Panc1 (cell line): ENCODE data around the gene RETREG1. TPM values are rescaled to one million over a fixed set of nuclear protein-coding genes. Genes with fewer than 3 reads are reported as not detected.

Source experiments
- ATAC-seq: fragments of 200-7000 bp; cut with Tn5 transposase; 2 replicates; pipeline ENCODE4 v1.9.1; 2020; ENCODE audit warnings: mild to moderate bottlenecking, moderate library complexity
- BruUV-seq: library from RNA; stranded (reverse); fragments of 400-500 nt; replicated peaks from 2 replicates; lab custom pipeline; 2021; lab: Mats Ljungman, UMichigan
- CTCF ChIA-PET: fragments of 300-600 bp; sonication (Branson Sonifier 250); formaldehyde crosslinking; loops from one replicate; lab custom pipeline; 2022; ENCODE audit warnings: antibody characterized with exemption; lab: Charles Lee
- POLR2A ChIA-PET: fragments of 300-600 bp; sonication (Branson Sonifier 250); formaldehyde crosslinking; loops from one replicate; lab custom pipeline; 2022; ENCODE audit warnings: antibody characterized with exemption; lab: Charles Lee
- DNase-seq: peaks from one replicate; pipeline ENCODE4 v3.0.0-alpha.2; 2010; ENCODE audit warnings: low read depth, low spot score
- H3K27ac ChIP-seq: 2 replicates; pipeline ENCODE4 v1.5.1; 2011; ENCODE audit warnings: mild to moderate bottlenecking, low read length, inconsistent platforms
- H3K27me3 ChIP-seq: fragments of 200-500 bp; sonication (Bioruptor generic); 2 replicates; pipeline ENCODE4 v1.6.0; 2014; ENCODE audit warnings: low read length, inconsistent platforms; ENCODE audit not compliant: control insufficient read depth, insufficient read depth
- H3K36me3 ChIP-seq: fragments of 200-500 bp; sonication (Bioruptor generic); 2 replicates; pipeline ENCODE4 v1.5.1; 2014; ENCODE audit warnings: inconsistent platforms, mild to moderate bottlenecking, low read length, moderate library complexity; ENCODE audit not compliant: control insufficient read depth, insufficient read depth
- H3K4me1 ChIP-seq: 2 replicates; pipeline ENCODE4 v1.5.1; 2011; ENCODE audit warnings: inconsistent platforms, mild to moderate bottlenecking, low read length, moderate library complexity; ENCODE audit not compliant: control insufficient read depth, insufficient read depth
- H3K4me3 ChIP-seq, 2 experiments: 2 replicates each; pipeline ENCODE4 v1.5.1; 2011 to 2012; ENCODE audit warnings: low read depth in 2 of 2, low read length in 2 of 2, mild to moderate bottlenecking in 2 of 2, inconsistent platforms in 1 of 2, moderate library complexity in 1 of 2
- H3K9me3 ChIP-seq: fragments of 200-500 bp; sonication (Bioruptor generic); 2 replicates; pipeline ENCODE4 v1.5.1; 2014; ENCODE audit warnings: low read depth, mild to moderate bottlenecking, inconsistent platforms, low read length, moderate library complexity; ENCODE audit not compliant: control insufficient read depth, insufficient read depth
- POLR2AphosphoS5 ChIP-seq: IDR thresholded peaks from 2 replicates; pipeline ENCODE4 v1.6.1; 2012; ENCODE audit warnings: mild to moderate bottlenecking, low read depth, low read length, moderate library complexity
- SIN3A ChIP-seq: IDR thresholded peaks from 2 replicates; pipeline ENCODE4 v1.6.1; 2012; ENCODE audit warnings: low read depth, mild to moderate bottlenecking, low read length, moderate library complexity, borderline replicate concordance; ENCODE audit not compliant: insufficient read depth
- TCF7L2 ChIP-seq: IDR thresholded peaks from 2 replicates; pipeline ENCODE4 v1.6.1; 2011; ENCODE audit warnings: mild to moderate bottlenecking, low read depth, low read length, inconsistent platforms
- in situ Hi-C: cut with HindIII; loops from 2 replicates; pipeline ENCODE4 v1.10.0; 2016; ENCODE audit warnings: low sequenced_read_pairs, low pct_unique_long_range_greater_than_20kb
- intact Hi-C: fragments of 100-400 bp; cut with micrococcal nuclease; formaldehyde crosslinking; loops from one replicate; pipeline ENCODE4 v1.10.0; 2022; ENCODE audit not compliant: unreplicated experiment
- total RNA-seq: library from RNA; stranded (reverse); gene quantifications from one replicate; pipeline ENCODE4 v1.2.1, GENCODE V29; 2021; ENCODE audit not compliant: unreplicated experiment
- TF ChIP-seq, protein P1 (sequence below): fragments of 450-650 bp; IDR thresholded peaks from 2 replicates; pipeline ENCODE4 v1.5.1; 2017; ENCODE audit warnings: mild to moderate bottlenecking
- TF ChIP-seq, protein P2 (sequence below), 2 experiments: IDR thresholded peaks; 2 replicates each; pipeline ENCODE4 v1.6.1; 2011 to 2012; ENCODE audit warnings: low read depth in 2 of 2, control low read depth in 1 of 2, low read length in 1 of 2, mild to moderate bottlenecking in 1 of 2, moderate library complexity in 1 of 2; ENCODE audit not compliant: insufficient read depth in 1 of 2

The RETREG1 gene
- total RNA-seq, 1 experiment from 2014 or later, result 0.74 TPM

DNA sequence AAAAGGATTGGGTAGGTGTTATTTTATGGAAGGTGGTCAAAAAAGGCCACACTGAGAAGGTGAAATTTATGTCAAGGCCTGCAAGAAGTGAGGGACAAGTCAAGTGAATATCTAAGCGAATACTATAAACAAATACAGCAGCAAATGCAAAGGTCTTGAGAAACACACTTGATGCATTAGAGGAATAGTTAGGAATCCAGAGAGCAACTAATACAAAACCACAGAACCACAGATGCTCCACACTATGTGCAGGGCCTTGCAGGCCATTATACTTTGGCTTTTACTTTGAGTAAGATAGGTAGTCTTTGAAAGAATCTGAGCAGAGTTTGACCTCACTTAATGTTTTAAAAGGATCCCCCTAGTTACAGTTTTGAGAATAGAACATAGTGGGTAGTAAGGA is 155.8 kb downstream of the RETREG1 start:
- TF ChIP-seq TCF7L2 (no peak), POLR2AphosphoS5 (no peak), SIN3A (no peak)
- TF ChIP-seq, protein P1, sequence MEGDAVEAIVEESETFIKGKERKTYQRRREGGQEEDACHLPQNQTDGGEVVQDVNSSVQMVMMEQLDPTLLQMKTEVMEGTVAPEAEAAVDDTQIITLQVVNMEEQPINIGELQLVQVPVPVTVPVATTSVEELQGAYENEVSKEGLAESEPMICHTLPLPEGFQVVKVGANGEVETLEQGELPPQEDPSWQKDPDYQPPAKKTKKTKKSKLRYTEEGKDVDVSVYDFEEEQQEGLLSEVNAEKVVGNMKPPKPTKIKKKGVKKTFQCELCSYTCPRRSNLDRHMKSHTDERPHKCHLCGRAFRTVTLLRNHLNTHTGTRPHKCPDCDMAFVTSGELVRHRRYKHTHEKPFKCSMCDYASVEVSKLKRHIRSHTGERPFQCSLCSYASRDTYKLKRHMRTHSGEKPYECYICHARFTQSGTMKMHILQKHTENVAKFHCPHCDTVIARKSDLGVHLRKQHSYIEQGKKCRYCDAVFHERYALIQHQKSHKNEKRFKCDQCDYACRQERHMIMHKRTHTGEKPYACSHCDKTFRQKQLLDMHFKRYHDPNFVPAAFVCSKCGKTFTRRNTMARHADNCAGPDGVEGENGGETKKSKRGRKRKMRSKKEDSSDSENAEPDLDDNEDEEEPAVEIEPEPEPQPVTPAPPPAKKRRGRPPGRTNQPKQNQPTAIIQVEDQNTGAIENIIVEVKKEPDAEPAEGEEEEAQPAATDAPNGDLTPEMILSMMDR, result no peak
- TF ChIP-seq, protein P2, sequence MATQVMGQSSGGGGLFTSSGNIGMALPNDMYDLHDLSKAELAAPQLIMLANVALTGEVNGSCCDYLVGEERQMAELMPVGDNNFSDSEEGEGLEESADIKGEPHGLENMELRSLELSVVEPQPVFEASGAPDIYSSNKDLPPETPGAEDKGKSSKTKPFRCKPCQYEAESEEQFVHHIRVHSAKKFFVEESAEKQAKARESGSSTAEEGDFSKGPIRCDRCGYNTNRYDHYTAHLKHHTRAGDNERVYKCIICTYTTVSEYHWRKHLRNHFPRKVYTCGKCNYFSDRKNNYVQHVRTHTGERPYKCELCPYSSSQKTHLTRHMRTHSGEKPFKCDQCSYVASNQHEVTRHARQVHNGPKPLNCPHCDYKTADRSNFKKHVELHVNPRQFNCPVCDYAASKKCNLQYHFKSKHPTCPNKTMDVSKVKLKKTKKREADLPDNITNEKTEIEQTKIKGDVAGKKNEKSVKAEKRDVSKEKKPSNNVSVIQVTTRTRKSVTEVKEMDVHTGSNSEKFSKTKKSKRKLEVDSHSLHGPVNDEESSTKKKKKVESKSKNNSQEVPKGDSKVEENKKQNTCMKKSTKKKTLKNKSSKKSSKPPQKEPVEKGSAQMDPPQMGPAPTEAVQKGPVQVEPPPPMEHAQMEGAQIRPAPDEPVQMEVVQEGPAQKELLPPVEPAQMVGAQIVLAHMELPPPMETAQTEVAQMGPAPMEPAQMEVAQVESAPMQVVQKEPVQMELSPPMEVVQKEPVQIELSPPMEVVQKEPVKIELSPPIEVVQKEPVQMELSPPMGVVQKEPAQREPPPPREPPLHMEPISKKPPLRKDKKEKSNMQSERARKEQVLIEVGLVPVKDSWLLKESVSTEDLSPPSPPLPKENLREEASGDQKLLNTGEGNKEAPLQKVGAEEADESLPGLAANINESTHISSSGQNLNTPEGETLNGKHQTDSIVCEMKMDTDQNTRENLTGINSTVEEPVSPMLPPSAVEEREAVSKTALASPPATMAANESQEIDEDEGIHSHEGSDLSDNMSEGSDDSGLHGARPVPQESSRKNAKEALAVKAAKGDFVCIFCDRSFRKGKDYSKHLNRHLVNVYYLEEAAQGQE (IDR thresholded peaks at IDR 0.05; ENCODE audit: insufficient read depth in 1 of 2, low read depth in 2 of 2, low read length in 1 of 2), result no peak
- Histone ChIP-seq H3K36me3 (peaks cover 45% of the 10 kb centered on the region), H3K4me1 (peaks cover 14% of the 10 kb centered on the region; the same call in 1 of the 2 replicates), H3K27ac (no peak overlapping the region), H3K9me3 (no peaks in the 10 kb centered on the region), H3K4me3 (no peak overlapping the region), H3K27me3 (no peaks in the 10 kb centered on the region)
- intact Hi-C loops (no loop called here), in situ Hi-C loops (no loop called here)
- ChIA-PET POLR2A (no interaction called here), CTCF (no interaction called here)
- BruUV-seq, result no TSS peak
- DNase-seq (no peak), ATAC-seq (no peak)

DNA sequence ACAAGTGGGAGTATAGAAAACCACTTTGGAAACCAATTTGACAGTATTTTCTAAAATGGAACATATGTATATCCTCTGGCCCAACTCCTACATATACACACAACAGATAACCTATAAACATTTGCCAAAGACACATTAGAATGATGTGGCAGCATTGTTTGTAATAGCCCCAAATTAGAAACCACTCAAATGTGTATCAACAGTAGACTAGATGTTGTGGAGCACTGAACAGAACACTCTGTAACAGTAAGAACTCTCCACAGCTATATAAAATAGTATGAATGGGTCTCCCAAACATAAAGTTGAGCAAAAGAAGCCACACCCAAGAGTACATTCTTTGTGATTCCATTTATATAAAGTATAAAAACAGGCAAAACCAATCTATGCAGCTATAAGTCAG is 157.3 kb downstream of the RETREG1 start:
- intact Hi-C loops, result no loop called here
- CTCF ChIA-PET, result no interaction called here
- peaks cover 14% of the 10 kb centered on the region; the same call in 1 of the 2 replicates for H3K4me1 ChIP-seq
- no peaks in the 10 kb centered on the region for H3K9me3 ChIP-seq
- DNase-seq (no peak), ATAC-seq (no peak)
- POLR2A ChIA-PET, result interaction anchor here (0.6 kb wide), 1 partner anchor 344 kb away, joined by 6 read pairs; no protein-coding TSS in a partner anchor
- H3K27me3 ChIP-seq, result no peaks in the 10 kb centered on the region
- in situ Hi-C loops, result no loop called here
- no peak overlapping the region for H3K27ac ChIP-seq
- H3K4me3 ChIP-seq, result no peak overlapping the region
- H3K36me3 ChIP-seq, result peaks cover 48% of the 10 kb centered on the region
- BruUV-seq, result no TSS peak
- no peak for TF ChIP-seq TCF7L2
- TF ChIP-seq POLR2AphosphoS5, result no peak
- TF ChIP-seq SIN3A, result no peak

DNA sequence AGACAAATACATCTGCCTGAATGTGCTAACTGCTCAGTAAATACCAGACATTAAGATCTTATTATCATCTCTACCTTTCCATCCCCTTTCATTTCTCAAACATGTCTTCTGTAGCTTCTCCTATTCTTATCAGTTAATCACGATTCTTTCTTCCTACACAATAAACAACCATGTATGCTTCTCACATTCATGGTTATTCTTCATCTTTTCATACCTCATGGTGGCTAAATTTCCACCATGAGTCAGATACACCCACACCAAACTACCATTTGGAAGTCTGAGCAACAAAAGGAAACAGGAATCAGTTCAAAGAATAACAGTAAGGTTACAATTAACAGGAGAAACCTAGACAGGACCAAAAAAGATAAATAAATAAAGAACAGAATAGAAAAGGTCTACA is 158.9 kb downstream of the RETREG1 start:
- in situ Hi-C loops (no loop called here), intact Hi-C loops (no loop called here)
- Histone ChIP-seq H3K4me3 (no peak overlapping the region), H3K27me3 (no peaks in the 10 kb centered on the region), H3K27ac (no peak overlapping the region), H3K9me3 (no peaks in the 10 kb centered on the region), H3K36me3 (peaks cover 44% of the 10 kb centered on the region), H3K4me1 (0 out of 2 replicates have a peak, but pooled peaks cover 3% of the 10 kb centered on the region)
- CTCF ChIA-PET, result interaction anchor here (4.1 kb wide), 1 partner anchor 297 kb away, joined by 19 read pairs; no protein-coding TSS in a partner anchor
- no TSS peak for BruUV-seq
- TF ChIP-seq, protein P2 (IDR thresholded peaks at IDR 0.05; ENCODE audit: insufficient read depth in 1 of 2, low read depth in 2 of 2, low read length in 1 of 2), result no peak
- TF ChIP-seq POLR2AphosphoS5 (no peak), SIN3A (no peak), TCF7L2 (no peak)
- TF ChIP-seq, protein P1, result no peak; the same call in 1 of the 2 replicates
- POLR2A ChIA-PET, result no interaction called here
- ATAC-seq (no peak), DNase-seq (no peak)
